ENCODE results near the gene APBA2.
"Not testable (repeated sequence)": the region's sequence is repeated elsewhere in the genome, so short reads cannot be mapped to it uniquely, and the experiment has no call there.

The APBA2 gene

DNA sequence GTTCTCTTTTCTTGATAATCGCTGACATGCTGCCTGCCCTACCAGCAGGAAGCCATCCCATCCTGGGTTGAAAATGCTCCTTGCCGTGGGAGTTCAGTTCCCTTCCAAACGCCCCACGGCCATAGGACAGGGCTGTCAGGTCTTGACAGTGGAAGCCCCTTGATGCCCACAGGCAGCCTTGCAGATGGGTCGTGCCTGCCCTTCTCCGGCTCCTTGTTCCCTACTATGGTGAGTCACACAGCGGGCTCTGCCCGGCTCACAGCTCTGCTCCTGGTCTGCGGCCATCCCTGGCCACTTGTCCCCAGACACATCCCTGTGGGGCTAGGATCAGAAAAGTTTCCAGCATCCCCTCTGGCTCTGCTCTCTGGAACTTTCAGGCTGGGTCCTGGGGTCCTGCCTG, 6.2 kb upstream of the APBA2 start:
- no peak for FAIRE-seq

DNA sequence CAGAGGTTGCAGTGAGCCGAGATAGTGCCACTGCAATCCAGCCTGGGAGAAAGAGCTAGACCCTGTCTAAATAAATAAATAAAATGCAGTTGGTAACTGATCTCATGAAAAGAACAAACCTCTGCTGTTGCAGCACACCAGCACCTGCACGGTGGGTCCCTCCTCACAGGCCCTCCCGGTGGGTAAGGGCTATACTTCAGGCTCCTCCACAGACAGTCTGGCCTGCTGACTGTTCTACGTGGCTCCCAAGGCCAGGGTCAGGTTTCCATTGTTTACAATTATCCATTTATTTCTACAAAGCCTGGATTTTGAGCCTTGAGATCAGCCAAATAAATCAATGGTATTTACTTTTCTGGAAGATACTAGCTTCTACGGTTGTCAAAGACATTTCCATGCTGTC, 5.1 kb upstream of the APBA2 start:
- no peak for FAIRE-seq

DNA sequence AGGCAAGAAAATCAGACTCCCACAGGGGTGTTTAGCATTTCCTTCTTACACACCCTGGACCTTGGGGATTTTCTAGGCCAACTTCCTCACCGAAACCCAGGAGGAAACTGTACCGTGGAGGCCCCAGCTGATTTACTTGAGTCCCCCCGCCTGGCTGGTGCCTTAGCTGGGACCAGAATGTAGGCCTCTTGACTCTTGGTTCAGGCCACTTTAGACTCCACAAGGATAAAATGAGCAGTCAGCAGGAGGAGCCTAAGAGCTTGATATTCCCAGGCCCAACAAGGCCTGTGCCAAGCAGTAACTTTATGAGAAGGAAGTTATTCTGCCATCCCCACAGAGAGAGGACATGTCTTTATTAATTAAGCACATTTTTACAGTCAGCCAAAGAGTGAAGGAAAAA, 4.6 kb upstream of the APBA2 start:
- no peak for FAIRE-seq

DNA sequence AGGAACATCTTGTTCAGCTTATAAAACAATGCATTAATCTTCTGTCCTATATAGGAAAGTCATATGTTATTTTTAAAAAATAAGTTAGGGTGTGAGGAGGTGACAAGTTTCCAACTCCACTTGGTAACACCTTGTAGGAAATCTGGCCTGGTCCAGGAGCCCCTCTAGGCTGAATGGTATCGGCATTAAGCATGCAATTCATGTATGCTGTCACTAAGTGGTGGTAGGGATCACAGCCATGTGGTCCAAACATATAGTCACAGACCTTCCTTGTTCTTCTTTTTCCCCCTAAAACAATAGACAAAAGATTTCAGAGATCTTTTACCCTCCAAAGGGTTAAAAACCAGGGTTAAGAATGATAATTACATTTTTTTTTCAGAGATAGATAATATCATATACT, 4.2 kb upstream of the APBA2 start:
- FAIRE-seq, result no peak

DNA sequence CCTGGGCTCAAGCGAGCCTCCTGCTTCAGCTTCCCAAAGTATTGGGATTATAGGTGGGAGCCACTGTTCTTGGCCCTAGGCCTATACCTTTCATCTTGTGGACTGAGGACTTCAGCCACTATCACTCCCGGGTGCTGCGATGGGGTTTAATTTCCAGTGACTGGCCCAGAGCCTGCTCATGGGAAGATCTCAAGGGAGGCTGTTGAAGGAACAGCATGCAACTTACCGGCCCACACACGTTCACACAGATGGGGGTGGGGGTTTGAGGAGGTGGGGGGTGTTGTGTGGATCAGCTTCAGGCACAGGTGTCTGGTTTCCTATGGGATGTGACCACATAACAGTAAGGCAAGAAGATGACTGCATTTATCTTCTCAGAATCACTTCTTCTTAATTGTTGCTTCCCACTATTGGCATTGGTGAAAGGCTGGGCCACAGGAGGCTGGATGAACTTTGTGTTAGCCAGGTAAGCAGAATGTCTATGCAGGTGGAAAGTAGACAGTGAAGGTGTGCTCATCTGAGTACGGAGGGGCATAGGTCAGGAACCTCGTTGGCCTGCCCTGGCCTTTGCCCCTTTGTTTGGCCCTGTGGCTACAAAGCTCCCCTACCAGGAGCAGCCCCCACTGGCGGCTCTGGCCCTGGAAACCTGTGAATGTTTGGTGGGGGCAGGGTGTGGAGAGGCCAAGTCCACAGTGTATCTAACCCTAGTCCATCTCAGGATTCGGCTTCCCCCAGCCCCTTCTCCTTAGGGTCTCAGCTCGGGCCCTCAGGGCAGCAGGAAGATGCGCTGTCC, 1.4 kb upstream of the APBA2 start:
- FAIRE-seq, result no peak

DNA sequence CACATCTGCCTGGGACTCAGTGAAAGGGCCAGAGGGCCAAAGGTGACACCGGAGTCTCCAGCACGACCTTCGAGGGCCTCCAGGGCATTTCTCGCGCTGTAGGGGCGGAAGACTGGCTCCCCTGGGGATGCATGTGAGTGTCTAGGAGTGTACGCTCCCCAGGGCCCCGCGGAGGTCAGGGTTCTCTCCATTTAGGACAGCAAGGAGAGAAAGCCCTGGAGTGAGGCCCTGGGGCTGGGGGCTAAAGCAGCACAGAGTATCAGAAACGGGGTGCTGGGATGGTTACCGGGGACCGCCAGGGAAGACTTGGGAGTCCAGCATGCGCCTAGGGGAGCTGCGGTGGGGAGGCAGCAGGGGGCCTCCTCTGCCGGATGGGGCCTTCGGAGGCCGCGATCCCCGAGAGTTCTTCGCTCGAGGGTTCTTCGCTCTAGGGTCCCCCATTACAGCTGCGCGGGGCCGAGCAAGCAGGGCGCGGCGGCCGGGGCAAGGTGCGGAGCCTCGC, 595 bp upstream of the APBA2 start:
- no peak for FAIRE-seq

DNA sequence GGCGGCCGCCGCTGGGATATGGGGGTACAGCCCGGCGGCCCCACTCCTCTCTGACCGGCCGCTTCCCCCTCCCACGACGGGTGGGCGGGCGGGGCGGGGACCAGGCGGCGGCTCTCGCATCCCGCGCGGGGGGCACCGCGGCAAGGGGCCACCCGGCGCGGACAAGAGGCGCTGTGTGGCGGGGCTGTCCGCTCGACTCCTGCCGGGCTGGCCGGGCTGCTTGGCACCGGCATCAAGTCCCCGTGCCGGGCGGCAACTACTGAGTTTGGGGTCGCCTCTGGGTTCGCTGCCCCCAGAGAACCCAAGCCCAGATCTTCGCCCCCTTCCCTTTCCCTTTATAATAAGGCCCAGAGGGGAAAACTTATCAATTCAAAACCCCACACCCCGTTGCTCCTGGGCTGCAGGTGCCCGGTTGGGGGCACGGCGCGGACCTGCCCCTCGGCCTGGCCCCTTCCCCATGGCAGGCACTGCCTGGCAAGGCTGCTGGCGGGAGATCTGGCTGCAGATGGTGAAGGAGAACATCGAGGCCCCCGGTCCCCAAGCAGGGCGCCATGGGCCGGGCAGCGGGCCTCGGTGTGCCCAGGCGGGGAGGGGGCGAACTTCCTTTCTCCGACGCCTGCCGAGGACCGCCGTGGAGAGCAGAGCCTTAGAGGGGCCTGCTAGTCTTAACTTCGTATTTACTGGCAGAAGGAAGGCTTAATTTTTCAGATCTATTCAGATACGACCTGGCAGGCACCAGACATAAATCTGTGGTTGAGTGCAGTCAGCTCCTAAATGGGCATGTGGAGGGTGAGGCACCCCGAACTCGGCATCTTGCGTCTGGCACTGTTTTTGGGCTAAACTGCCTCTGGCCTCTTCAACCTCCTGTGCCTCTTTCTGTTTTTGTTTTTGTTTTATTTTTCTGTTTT, 911 bp downstream of the APBA2 start:
- no peak for FAIRE-seq

DNA sequence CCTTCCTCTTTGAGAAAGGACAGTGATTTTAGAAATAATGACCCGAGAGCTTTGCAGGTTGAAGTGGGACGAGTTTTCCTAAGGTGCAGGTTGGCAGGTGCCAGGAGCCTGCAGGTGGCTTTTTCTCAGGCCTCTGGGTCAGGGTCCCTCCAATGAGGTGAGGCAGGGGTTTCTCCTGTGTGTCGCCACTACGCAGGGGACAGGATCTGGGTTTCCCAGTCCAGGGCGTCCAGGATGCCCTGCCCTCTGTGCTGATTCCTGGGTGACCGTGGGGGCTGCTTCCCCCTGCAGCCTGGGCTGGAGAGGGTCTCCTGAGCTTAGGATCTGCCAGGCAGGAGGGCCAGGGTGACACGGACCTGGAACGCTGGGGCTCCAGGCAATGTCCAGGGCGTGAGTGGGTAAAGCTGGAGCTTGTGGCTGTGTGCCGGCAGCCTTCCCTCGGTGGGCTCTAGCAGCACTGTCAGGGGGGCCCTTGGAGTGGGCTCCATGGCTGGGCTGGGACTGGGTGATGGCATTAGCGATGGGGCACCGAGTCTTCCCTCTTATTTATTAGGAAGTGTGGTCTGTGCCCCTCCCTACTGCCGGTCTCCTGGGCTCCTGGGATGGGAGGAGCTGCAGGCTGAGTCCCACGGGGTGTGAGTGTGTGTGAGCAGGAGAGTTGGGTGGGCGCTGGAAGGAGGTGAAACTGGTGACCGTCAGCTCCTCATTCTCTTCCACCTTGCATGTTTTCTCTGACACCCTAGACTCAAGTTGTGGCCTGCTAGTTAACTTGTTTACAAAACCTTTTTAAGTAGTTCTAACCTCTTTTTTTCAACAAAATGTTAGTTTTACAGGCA, 1.8 kb downstream of the APBA2 start:
- FAIRE-seq, result no peak

DNA sequence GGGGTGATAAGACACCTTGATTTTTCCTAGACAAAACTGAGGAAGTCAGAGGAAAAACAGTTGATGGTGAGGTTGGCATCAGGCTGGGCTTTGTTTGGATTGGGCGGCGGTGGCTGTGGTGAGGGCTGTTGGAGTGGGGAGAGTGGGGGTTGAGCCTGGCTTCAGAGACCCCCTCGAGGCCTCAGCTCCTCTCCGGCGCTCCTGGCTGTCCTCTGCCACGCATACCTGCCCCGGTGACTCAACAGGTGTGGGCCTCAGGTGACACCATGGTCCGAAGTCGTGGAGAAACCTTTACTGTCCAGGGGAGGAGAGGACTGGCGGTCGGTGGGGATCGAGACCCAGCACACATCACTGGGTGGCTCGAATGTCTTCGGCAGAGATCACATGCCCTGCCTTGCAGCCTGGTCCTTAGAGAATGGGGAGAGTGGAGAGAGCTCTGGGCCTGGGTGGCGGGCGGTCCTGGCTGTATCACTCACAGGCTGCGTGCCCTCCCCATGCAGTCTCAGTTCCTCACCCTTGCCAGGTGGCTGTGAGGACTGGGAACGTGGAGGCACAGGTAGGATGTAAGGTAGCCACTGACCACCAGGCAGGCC, 2.6 kb downstream of the APBA2 start:
- no peak for FAIRE-seq

DNA sequence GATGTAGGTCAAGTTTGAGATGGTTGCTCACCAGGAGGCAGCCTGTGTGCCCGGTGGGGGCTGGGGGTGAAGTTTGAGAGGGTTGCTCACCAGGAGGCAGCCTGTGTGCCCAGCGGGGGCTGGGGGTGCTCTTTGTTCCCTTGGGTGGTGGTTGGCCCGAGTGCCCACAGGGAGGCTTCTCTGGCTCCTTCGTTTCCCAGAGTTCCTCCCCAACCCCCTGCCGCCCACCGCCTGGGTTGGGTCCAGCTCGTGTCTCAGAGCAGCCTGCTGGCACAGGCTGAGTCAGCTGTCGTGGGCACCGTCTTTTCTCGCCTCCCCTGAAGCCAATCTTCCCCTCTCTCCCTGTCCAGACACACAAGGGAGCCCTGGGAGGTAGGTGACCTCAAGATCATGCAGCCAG, 3.1 kb downstream of the APBA2 start:
- FAIRE-seq, result no peak

DNA sequence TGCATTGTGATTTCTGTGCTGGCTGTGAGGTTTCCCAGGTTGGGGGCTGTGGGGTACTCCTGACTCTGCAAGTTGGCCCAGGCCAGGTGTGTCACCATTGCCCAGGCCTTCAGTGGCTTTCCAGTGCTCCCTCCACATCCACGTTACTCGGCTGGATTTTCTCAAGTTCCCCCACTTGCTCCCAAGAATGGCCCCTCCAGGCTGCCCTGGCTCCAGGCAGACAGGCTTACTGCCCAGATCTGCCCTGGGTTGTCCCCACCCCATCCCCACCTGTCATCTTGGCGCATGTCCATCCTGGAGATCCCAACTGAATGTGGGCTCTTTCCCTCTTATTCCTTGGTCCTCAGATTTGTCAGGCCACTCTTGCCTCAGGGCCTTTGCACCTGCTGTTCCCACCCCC, 3.6 kb downstream of the APBA2 start:
- FAIRE-seq, result no peak

DNA sequence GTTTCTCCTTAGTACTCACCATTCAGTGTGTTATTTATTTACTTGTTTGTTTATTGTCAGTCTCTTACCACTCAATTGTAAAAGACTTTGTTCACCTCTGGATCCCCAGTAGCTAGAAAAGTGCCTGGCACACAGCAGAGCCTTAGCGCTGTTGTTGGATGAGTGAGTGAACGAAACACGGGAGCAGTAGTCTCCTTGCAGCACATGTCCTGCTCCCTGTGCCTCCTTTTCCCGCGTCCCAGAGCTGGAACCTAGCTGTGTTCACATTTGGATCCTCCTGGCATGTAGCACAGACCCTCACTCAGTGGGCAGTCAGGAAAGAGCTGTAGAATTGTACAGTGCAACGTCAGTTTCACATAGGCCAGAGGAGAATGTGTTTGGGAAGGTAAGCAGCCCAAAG, 4.1 kb downstream of the APBA2 start:
- not testable (repeated sequence) for FAIRE-seq

DNA sequence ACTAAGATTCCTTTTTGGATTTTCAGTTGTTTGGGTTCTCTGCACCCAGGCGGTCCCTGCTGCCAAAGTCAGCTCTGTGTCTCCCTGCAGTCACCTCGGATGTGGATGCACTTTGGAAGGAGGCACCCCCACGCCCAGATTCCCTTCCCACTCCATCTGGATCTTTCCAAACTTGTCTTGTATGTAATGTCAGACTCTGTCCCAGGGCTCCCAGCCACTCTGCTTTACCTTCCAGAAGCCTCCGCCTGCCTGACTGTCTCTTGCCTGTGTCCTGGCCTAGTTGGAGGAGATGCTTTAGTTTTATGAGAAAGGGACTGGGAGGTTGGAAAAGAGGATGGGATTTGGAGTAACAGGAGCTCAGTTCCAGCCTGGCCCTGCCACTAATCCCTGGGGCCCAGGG, 4.5 kb downstream of the APBA2 start:
- not testable (repeated sequence) for FAIRE-seq

DNA sequence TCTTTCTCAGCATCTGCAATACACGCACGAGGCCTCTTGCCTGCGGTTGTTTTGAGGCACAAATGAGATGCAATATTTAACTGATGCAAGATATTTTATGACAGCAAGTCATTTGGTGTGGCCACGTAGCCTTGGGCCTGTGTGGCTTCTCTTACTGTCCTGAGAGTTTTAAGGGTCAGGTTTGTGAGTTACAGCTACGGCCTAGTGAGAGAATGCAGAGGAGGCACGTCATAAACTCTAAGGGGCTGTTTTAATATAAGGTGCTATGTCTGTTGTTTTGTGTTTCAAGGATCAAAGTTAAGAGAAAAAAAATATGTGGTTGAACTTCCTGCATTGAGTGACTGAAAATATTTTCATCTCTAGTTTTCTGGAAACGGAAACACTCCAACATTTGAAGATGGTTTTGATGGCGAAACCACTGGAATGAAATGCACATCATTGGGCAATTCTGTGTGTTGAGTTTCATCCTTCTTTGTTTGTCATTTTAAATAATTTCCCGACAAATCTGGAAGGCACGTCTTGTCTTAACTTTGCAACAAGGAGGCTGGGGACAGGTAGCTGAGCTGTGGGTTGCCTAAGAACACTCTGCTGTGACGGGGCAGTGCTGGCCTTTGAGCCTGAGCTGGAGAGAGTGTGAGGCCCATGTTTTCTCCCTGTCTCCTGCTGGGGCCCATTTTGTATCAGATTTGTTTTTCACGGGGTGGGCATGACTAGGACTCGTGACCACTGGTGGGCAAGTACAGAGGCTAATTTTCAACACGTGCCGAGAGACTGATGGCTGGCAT, 5.1 kb downstream of the APBA2 start:
- FAIRE-seq, result no peak

DNA sequence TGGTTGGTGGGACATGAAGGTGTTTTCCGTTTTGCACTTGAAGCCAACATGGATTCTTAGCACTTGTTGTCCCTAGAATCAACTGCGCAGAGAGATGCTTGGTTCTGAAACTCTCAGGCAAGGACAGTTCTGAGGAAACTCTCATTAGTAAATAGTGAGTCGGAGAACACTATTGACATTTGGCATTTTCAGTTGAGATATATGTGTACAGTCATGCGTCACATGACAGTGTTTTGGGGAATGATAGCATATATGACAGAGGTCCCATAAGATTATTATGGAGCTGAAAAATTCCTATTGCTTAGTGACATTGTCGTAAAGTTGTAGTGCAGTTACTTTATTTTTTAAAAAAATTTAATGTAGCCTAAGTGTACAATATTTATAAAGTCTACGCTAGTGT, 5.8 kb downstream of the APBA2 start:
- no peak for FAIRE-seq

DNA sequence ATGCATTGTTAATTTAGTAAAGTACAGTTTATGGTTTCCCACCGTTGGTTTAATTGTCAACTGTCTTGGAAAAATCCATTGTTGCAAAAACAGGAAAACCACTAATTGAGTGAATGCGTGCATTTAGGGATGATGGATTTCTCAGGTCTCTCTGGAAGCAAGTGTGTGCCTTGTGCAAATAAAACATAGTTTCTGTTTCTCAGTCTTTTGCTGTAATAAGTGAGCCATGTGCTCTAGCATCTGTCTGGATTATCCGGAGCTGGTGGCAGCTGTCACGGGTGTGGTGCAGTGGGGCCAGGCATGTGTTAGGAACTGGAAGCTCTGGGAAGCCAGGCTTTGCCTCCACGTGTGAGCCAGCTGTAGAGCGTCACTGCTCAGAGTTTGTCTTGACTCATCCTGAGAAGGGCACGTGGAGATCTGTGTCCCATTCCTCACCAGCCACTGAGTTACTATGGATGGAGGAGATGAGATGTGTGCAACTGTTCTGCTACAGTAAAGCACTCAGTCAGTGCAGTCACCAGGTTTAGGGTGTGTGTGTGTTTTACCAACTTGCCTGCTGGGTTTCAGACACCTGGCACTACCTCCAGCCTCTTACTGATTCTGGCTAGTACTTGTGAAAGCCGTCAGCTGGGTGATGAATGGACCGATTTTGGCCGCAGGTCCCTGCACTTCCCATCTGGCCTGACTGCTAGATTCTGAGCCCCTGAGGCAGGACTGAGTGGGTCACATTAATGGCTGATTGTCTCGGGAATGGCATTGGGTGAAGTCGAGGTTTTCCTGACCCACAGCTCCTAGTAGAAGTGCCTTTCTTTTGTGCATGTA, 7.2 kb downstream of the APBA2 start:
- FAIRE-seq, result no peak

DNA sequence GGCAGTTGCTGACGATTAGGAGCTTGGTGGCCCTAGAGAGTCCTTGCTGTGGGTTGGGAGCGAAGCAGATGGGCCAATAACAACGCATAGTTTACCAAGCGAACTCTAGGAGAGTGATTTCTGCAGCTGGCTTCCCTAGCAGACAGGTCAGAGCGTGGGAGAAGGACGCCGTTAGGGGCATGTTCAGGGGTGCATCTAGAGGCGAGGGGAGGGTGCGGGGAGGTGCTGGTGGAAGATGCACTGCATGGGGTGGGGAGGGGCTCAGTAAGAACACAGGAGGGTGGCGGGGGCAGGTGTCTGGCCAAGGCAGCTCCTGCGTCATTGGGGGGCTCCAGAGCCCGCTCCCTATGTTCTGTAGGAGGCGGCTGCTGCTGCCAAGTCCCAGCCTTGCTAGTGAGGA, 8.9 kb downstream of the APBA2 start:
- FAIRE-seq, result no peak

DNA sequence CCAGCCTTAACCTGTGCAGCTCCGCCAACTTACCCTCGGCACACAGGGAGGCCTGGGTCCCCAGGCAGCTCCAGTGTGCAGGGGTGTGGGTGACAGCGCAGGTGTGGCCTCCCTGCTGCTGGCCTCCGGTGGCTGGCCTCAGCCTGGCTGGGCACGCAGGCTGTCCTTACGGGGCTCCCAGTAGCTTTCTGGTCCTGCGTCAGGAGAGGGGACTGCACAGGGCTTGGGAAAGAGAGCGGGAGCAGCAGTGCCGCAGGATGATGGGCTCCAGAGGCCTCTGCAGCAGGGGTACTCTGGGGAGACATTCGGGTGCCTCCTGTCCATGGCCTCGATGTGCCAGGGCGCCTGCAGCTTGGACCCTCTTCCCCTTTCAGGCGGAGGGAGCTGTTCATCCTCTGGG, 9.4 kb downstream of the APBA2 start:
- FAIRE-seq, result no peak

DNA sequence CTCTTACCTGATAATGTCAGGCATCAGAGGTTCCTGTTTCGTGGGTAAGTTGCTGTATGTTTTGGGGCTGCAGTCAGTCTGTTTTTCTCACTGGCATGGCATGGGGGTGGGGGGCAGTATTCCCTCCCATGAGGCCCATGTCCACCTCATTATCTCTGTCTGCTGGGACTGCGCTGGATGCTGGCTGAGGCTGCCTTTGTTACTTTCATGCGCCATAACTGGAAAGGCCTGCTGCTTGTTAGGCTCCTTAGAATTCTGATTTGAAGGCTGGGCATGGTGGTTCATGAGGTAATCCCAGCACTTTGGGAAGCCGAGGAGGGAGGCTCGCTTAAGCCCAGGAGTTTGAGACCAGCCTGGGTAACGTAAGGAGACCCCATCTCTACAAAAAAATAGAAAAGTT, 9.8 kb downstream of the APBA2 start:
- no peak for FAIRE-seq

DNA sequence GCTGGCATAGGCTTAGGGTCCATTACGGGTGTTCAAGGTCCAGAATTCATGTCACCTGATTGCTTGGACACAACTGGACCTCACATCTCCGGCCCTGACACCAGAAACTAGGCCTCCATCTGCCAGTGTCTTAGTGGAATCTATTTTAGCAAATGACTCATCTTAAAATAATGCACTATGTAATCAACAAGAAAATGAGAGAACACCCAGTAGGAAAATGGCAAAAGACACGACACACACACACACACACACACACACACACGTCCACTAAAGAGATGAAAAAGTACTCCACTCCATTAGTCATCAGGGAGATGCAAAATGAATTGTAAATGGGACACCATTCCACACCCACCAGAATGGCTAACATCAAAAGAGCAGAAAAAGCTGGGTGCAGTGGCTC, 11.2 kb downstream of the APBA2 start:
- FAIRE-seq, result no peak

Measured in TTC549 (cell line).